ENCODE measurements around the gene CYP2R1.
A peak's percentile ranks its signal among the peaks of the same experiment; 100 is the strongest.

Gene CYP2R1

GRCh38 chr11:14892036-14892556 lies at the start of gene CYP2R1:
CYP2R1 (minus strand) TSS chr11:14892231; CDS start chr11:14892205, 26 bp downstream.
- peak within 1 kb of the TSS; percentile 76 for H3K27ac ChIP-seq (ENCODE audit: low read length)

DNA sequence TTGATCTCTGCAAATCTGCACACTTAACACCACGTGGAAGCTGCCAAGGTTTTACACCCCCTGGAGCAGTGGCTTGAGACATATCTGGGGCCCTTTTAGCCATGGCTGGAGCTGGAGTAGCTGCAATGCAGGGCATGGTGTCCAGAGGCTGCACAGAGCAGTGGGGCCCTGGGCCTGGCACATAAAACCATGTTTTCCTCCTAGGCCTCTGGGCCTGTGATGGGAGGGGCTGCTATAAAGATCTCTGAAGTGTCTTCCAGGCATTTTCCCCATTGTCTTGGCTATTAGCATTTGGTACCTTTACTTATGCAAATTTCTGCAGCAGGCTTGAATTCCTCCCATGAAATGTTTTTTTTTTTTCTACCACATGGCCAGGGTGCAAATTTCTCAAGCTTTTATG lies 46.9 kb upstream of the CYP2R1 start:
- no peak overlapping the region for H3K4me2 ChIP-seq (ENCODE audit: insufficient read depth, low read length)
- no peak overlapping the region for H3K9ac ChIP-seq (ENCODE audit: low read depth, low read length)
- DNase-seq (no peak), ATAC-seq (ENCODE audit: insufficient read depth, low read depth) (no peak)
- H3K4me1 ChIP-seq (ENCODE audit: insufficient read depth, low read length), result no peaks in the 10 kb centered on the region
- H2AFZ ChIP-seq (ENCODE audit: low read depth, low read length), result no peak overlapping the region
- TF ChIP-seq, protein P1, sequence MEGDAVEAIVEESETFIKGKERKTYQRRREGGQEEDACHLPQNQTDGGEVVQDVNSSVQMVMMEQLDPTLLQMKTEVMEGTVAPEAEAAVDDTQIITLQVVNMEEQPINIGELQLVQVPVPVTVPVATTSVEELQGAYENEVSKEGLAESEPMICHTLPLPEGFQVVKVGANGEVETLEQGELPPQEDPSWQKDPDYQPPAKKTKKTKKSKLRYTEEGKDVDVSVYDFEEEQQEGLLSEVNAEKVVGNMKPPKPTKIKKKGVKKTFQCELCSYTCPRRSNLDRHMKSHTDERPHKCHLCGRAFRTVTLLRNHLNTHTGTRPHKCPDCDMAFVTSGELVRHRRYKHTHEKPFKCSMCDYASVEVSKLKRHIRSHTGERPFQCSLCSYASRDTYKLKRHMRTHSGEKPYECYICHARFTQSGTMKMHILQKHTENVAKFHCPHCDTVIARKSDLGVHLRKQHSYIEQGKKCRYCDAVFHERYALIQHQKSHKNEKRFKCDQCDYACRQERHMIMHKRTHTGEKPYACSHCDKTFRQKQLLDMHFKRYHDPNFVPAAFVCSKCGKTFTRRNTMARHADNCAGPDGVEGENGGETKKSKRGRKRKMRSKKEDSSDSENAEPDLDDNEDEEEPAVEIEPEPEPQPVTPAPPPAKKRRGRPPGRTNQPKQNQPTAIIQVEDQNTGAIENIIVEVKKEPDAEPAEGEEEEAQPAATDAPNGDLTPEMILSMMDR (IDR thresholded peaks at IDR 0.05; ENCODE audit: borderline replicate concordance, extremely low read depth, low read length, poor library complexity, severe bottlenecking), result no peak
- no peak for TF ChIP-seq EZH2 (IDR thresholded peaks at IDR 0.05; ENCODE audit: borderline replicate concordance, low read depth, low read length, severe bottlenecking)
- H3K79me2 ChIP-seq (ENCODE audit: insufficient read depth, low read length), result no peaks in the 10 kb centered on the region
- H3K9me3 ChIP-seq (ENCODE audit: insufficient read depth, low read length, severe bottlenecking), result peaks cover 2% of the 10 kb centered on the region
- H3K27me3 ChIP-seq (ENCODE audit: insufficient read depth, low read length, poor library complexity), result no peaks in the 10 kb centered on the region
- H3K4me3 ChIP-seq (ENCODE audit: low read depth in 1 of 2, low read length in 2 of 2), result no peak overlapping the region
- no peak overlapping the region for H3K27ac ChIP-seq (ENCODE audit: low read length)
- no peaks in the 10 kb centered on the region for H4K20me1 ChIP-seq (ENCODE audit: insufficient read depth, low read length)
- H3K36me3 ChIP-seq (ENCODE audit: insufficient read depth, low read length), result no peaks in the 10 kb centered on the region

More at GRCh38 chr11:14892036-14892556, at the start of gene CYP2R1:
- no peaks in the 10 kb centered on the region for H3K36me3 ChIP-seq (ENCODE audit: insufficient read depth, low read length)
- H3K9ac ChIP-seq (ENCODE audit: low read depth, low read length), result peak within 1 kb of the TSS; percentile 76
- ATAC-seq (ENCODE audit: insufficient read depth, low read depth) (peak; percentile 96), DNase-seq (peak; percentile 96)
- H3K4me2 ChIP-seq (ENCODE audit: insufficient read depth, low read length), result peak within 1 kb of the TSS; percentile 90
- no peaks in the 10 kb centered on the region for H4K20me1 ChIP-seq (ENCODE audit: insufficient read depth, low read length)
- no peaks in the 10 kb centered on the region for H3K27me3 ChIP-seq (ENCODE audit: insufficient read depth, low read length, poor library complexity)
- H3K4me3 ChIP-seq (ENCODE audit: low read depth in 1 of 2, low read length in 2 of 2), result peak within 1 kb of the TSS; percentile 35 to 68
- H2AFZ ChIP-seq (ENCODE audit: low read depth, low read length), result peak within 1 kb of the TSS; percentile 78
- peaks cover 12% of the 10 kb centered on the region for H3K79me2 ChIP-seq (ENCODE audit: insufficient read depth, low read length)
- no peaks in the 10 kb centered on the region for H3K9me3 ChIP-seq (ENCODE audit: insufficient read depth, low read length, severe bottlenecking)
- peaks cover 54% of the 10 kb centered on the region for H3K4me1 ChIP-seq (ENCODE audit: insufficient read depth, low read length)
- TF ChIP-seq EZH2 (IDR thresholded peaks at IDR 0.05; ENCODE audit: borderline replicate concordance, low read depth, low read length, severe bottlenecking), result no peak
- TF ChIP-seq, protein P1 (IDR thresholded peaks at IDR 0.05; ENCODE audit: borderline replicate concordance, extremely low read depth, low read length, poor library complexity, severe bottlenecking), result peak; percentile 24

DNA sequence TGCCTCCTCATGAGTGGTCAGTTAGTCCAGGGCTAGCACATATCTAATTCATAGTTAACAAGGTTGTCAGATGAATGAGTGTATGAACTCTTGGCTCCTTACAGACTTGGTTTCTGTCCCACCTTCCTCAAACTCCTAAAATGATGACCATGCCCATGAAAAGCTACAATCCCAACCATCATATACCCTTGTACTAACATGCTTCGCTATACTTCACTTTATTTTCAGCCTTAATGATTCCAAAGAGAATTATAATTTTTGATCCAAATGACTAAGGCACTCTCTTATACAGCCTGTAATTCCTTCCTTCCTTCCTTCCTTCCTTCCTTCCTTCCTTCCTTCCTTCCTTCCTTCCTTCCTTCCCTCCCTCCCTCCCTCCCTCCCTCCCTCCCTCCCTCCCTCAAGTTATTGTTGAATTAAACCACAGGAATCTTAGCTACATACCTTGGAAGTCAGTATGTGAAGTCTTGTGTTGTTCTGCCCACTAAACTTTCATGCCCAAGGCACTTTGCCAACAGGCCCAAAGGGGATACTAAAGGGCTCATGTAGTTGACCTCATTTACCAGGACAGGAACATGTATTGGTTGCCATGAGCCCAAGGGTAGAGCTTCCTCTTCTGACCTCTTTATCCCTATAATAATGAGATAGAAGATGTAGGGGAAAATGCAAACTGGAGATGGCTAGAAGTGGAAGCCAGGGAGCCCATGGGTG lies 42.8 kb upstream of the CYP2R1 start:
- Histone ChIP-seq H4K20me1 (ENCODE audit: insufficient read depth, low read length) (no peaks in the 10 kb centered on the region), H3K9ac (ENCODE audit: low read depth, low read length) (no peak overlapping the region), H2AFZ (ENCODE audit: low read depth, low read length) (no peak overlapping the region), H3K4me2 (ENCODE audit: insufficient read depth, low read length) (no peak overlapping the region), H3K4me1 (ENCODE audit: insufficient read depth, low read length) (no peaks in the 10 kb centered on the region), H3K79me2 (ENCODE audit: insufficient read depth, low read length) (no peaks in the 10 kb centered on the region), H3K9me3 (ENCODE audit: insufficient read depth, low read length, severe bottlenecking) (peaks cover 2% of the 10 kb centered on the region), H3K36me3 (ENCODE audit: insufficient read depth, low read length) (no peaks in the 10 kb centered on the region), H3K27ac (ENCODE audit: low read length) (no peak overlapping the region), H3K4me3 (ENCODE audit: low read depth in 1 of 2, low read length in 2 of 2) (no peak overlapping the region), H3K27me3 (ENCODE audit: insufficient read depth, low read length, poor library complexity) (no peaks in the 10 kb centered on the region)
- TF ChIP-seq EZH2 (IDR thresholded peaks at IDR 0.05; ENCODE audit: borderline replicate concordance, low read depth, low read length, severe bottlenecking), result no peak
- TF ChIP-seq, protein P1 (IDR thresholded peaks at IDR 0.05; ENCODE audit: borderline replicate concordance, extremely low read depth, low read length, poor library complexity, severe bottlenecking), result no peak
- no peak for ATAC-seq (ENCODE audit: insufficient read depth, low read depth)
- DNase-seq, result no peak
